IPS-15b (cell line): ENCODE results near the gene PWP1.
"Not testable (repeated sequence)": the region's sequence is repeated elsewhere in the genome, so short reads cannot be mapped to it uniquely, and the experiment has no call there.

ENCODE experiments used
- H3K27me3 ChIP-seq: one replicate; pipeline ENCODE4 v1.6.1; 2013; ENCODE audit warnings: low read length; ENCODE audit not compliant: control insufficient read depth, insufficient read depth
- H3K36me3 ChIP-seq: one replicate; pipeline ENCODE4 v1.6.1; 2013; ENCODE audit warnings: low read length; ENCODE audit not compliant: control insufficient read depth, insufficient read depth
- H3K4me1 ChIP-seq: one replicate; pipeline ENCODE4 v1.6.1; 2013; ENCODE audit warnings: mild to moderate bottlenecking, low read length; ENCODE audit not compliant: control insufficient read depth, insufficient read depth
- H3K4me3 ChIP-seq: one replicate; pipeline ENCODE4 v1.5.1; 2013; ENCODE audit warnings: low read depth, low read length
- H3K9ac ChIP-seq: one replicate; pipeline ENCODE4 v1.6.1; 2013; ENCODE audit warnings: low read depth, mild to moderate bottlenecking, low read length
- H3K9me3 ChIP-seq: one replicate; pipeline ENCODE4 v1.6.1; 2013; ENCODE audit warnings: mild to moderate bottlenecking, low read length; ENCODE audit not compliant: control insufficient read depth, insufficient read depth

The PWP1 gene

GRCh38 chr12:107715780-107716179 lies 30.2 kb downstream of the PWP1 start:
- H3K9me3 ChIP-seq: no peaks in the 10 kb centered on the region
- H3K4me1 ChIP-seq: no peaks in the 10 kb centered on the region
- H3K9ac ChIP-seq: no peak overlapping the region
- H3K27me3 ChIP-seq: no peaks in the 10 kb centered on the region
- H3K36me3 ChIP-seq: peaks cover 18% of the 10 kb centered on the region
- no peak overlapping the region for H3K4me3 ChIP-seq

GRCh38 chr12:107718606-107719005 lies 33.0 kb downstream of the PWP1 start:
- Histone ChIP-seq H3K36me3 (peaks cover 2% of the 10 kb centered on the region), H3K27me3 (no peaks in the 10 kb centered on the region), H3K9me3 (no peaks in the 10 kb centered on the region), H3K4me1 (no peaks in the 10 kb centered on the region), H3K4me3 (no peak overlapping the region), H3K9ac (no peak overlapping the region)

- H3K9me3 ChIP-seq, H3K36me3 ChIP-seq, H3K4me3 ChIP-seq, H3K9ac ChIP-seq, H3K27me3 ChIP-seq, H3K4me1 ChIP-seq: not testable (repeated sequence)
Measured at GRCh38 chr12:107727327-107727726, 41.7 kb downstream of the PWP1 start.

- H3K4me1 ChIP-seq, H3K4me3 ChIP-seq, H3K36me3 ChIP-seq, H3K9ac ChIP-seq, H3K9me3 ChIP-seq, H3K27me3 ChIP-seq: not testable (repeated sequence)
Measured at GRCh38 chr12:107727742-107728141, 42.1 kb downstream of the PWP1 start.

- H3K9ac ChIP-seq: no peak overlapping the region
- no peaks in the 10 kb centered on the region for H3K9me3 ChIP-seq
- H3K4me3 ChIP-seq: no peak overlapping the region
- H3K36me3 ChIP-seq: no peaks in the 10 kb centered on the region
- no peaks in the 10 kb centered on the region for H3K27me3 ChIP-seq
- H3K4me1 ChIP-seq: no peaks in the 10 kb centered on the region
Measured at GRCh38 chr12:107730618-107731341, 45.2 kb downstream of the PWP1 start.

GRCh38 chr12:107731366-107731765 lies 45.8 kb downstream of the PWP1 start:
- H3K4me1 ChIP-seq: no peaks in the 10 kb centered on the region
- peaks cover 5% of the 10 kb centered on the region for H3K36me3 ChIP-seq
- H3K4me3 ChIP-seq: no peak overlapping the region
- H3K9ac ChIP-seq: no peak overlapping the region
- H3K9me3 ChIP-seq: no peaks in the 10 kb centered on the region
- no peaks in the 10 kb centered on the region for H3K27me3 ChIP-seq

GRCh38 chr12:107732365-107732764 lies 46.8 kb downstream of the PWP1 start:
- no peaks in the 10 kb centered on the region for H3K9me3 ChIP-seq
- H3K4me1 ChIP-seq: no peaks in the 10 kb centered on the region
- H3K36me3 ChIP-seq: peaks cover 9% of the 10 kb centered on the region
- H3K4me3 ChIP-seq: no peak overlapping the region
- no peaks in the 10 kb centered on the region for H3K27me3 ChIP-seq
- no peak overlapping the region for H3K9ac ChIP-seq

- Histone ChIP-seq H3K9ac (no peak overlapping the region), H3K4me3 (no peak overlapping the region), H3K36me3 (peaks cover 13% of the 10 kb centered on the region), H3K4me1 (no peaks in the 10 kb centered on the region), H3K27me3 (no peaks in the 10 kb centered on the region), H3K9me3 (no peaks in the 10 kb centered on the region)
Measured at GRCh38 chr12:107734139-107734538, 48.5 kb downstream of the PWP1 start.

GRCh38 chr12:107735763-107736162 lies 50.2 kb downstream of the PWP1 start:
- Histone ChIP-seq H3K9me3 (no peaks in the 10 kb centered on the region), H3K9ac (no peak overlapping the region), H3K4me1 (no peaks in the 10 kb centered on the region), H3K27me3 (no peaks in the 10 kb centered on the region), H3K36me3 (peaks cover 19% of the 10 kb centered on the region), H3K4me3 (no peak overlapping the region)

GRCh38 chr12:107736914-107737313 lies 51.3 kb downstream of the PWP1 start:
- Histone ChIP-seq H3K4me1 (no peaks in the 10 kb centered on the region), H3K9ac (no peak overlapping the region), H3K36me3 (peaks cover 25% of the 10 kb centered on the region), H3K4me3 (no peak overlapping the region), H3K27me3 (no peaks in the 10 kb centered on the region), H3K9me3 (no peaks in the 10 kb centered on the region)

GRCh38 chr12:107748472-107748871 lies 62.9 kb downstream of the PWP1 start:
- H3K4me3 ChIP-seq: no peak overlapping the region
- no peaks in the 10 kb centered on the region for H3K27me3 ChIP-seq
- H3K4me1 ChIP-seq: no peaks in the 10 kb centered on the region
- peaks cover 17% of the 10 kb centered on the region for H3K36me3 ChIP-seq
- no peak overlapping the region for H3K9ac ChIP-seq
- no peaks in the 10 kb centered on the region for H3K9me3 ChIP-seq

GRCh38 chr12:107749083-107749482 lies 63.5 kb downstream of the PWP1 start:
- Histone ChIP-seq H3K9ac (no peak overlapping the region), H3K4me1 (no peaks in the 10 kb centered on the region), H3K9me3 (no peaks in the 10 kb centered on the region), H3K27me3 (no peaks in the 10 kb centered on the region), H3K4me3 (no peak overlapping the region), H3K36me3 (peaks cover 17% of the 10 kb centered on the region)
